Liver (tissue), 9 donors: ENCODE results near the gene C22orf31. TPM values are rescaled to one million over a fixed set of nuclear protein-coding genes. Genes with fewer than 3 reads are reported as not detected.

Experiments
- DNase-seq: peaks from one replicate; pipeline ENCODE4 v3.0.0-alpha.2; 2017; ENCODE audit warnings: low spot score
- H3K27ac ChIP-seq, 2 donors: one replicate each; pipeline ENCODE4 v1.7.0; 2013; ENCODE audit warnings: inconsistent platforms in 2 of 2, low read length in 2 of 2, control low read depth in 1 of 2, low read depth in 1 of 2, mild to moderate bottlenecking in 1 of 2
- H3K27me3 ChIP-seq, 4 donors: one replicate each; pipeline versions ENCODE4 v1.6.1 to v1.7.0; 2013; ENCODE audit warnings: low read length in 3 of 4, inconsistent platforms in 1 of 4, mild to moderate bottlenecking in 1 of 4, moderate library complexity in 1 of 4; ENCODE audit not compliant: control insufficient read depth in 4 of 4, insufficient read depth in 4 of 4
- H3K36me3 ChIP-seq, 4 donors: one replicate each; pipeline versions ENCODE4 v1.6.1 to v1.7.0; 2013; ENCODE audit warnings: low read length in 3 of 4, mild to moderate bottlenecking in 3 of 4, low read depth in 1 of 4, moderate library complexity in 1 of 4; ENCODE audit not compliant: control insufficient read depth in 4 of 4, insufficient read depth in 3 of 4
- H3K4me1 ChIP-seq, 4 donors: one replicate each; pipeline versions ENCODE4 v1.6.1 to v1.7.0; 2013; ENCODE audit warnings: low read length in 3 of 4, mild to moderate bottlenecking in 3 of 4, moderate library complexity in 1 of 4; ENCODE audit not compliant: control insufficient read depth in 4 of 4, insufficient read depth in 4 of 4
- H3K4me3 ChIP-seq, 3 donors: one replicate each; pipeline versions ENCODE4 v1.6.1 to v1.7.0; 2013; ENCODE audit warnings: low read length in 3 of 3, control low read depth in 1 of 3, low read depth in 1 of 3, mild to moderate bottlenecking in 1 of 3
- H3K9ac ChIP-seq, 2 donors: one replicate each; pipeline ENCODE4 v1.7.0; 2013; ENCODE audit warnings: low read length in 2 of 2, mild to moderate bottlenecking in 2 of 2, moderate library complexity in 2 of 2, control low read depth in 1 of 2, low read depth in 1 of 2
- H3K9me3 ChIP-seq, 4 donors: one replicate each; pipeline versions ENCODE4 v1.6.1 to v1.7.0; 2013; ENCODE audit warnings: low read length in 3 of 4; ENCODE audit not compliant: control insufficient read depth in 4 of 4
- ATF3 ChIP-seq: IDR thresholded peaks from 2 replicates; pipeline ENCODE4 v1.6.1; 2016; ENCODE audit warnings: antibody characterized with exemption
- EGR1 ChIP-seq, 2 donors: IDR thresholded peaks; 2 replicates each; pipeline ENCODE4 v1.6.1; 2016 to 2018; ENCODE audit warnings: antibody characterized with exemption in 2 of 2, low read depth in 2 of 2
- FOXA1 ChIP-seq: IDR thresholded peaks from 2 replicates; pipeline ENCODE4 v1.6.1; 2016; ENCODE audit warnings: antibody characterized with exemption
- FOXA2 ChIP-seq: IDR thresholded peaks from 2 replicates; pipeline ENCODE4 v1.6.1; 2016; ENCODE audit warnings: antibody characterized with exemption
- GABPA ChIP-seq, 2 donors: IDR thresholded peaks in 1 of 2; conservative IDR thresholded peaks in 1 of 2; 2 replicates each; pipeline ENCODE4 v1.6.1; 2016; ENCODE audit warnings: antibody characterized with exemption in 2 of 2, mild to moderate bottlenecking in 1 of 2, moderate library complexity in 1 of 2
- HNF4A ChIP-seq, 2 donors: conservative IDR thresholded peaks; 2 replicates each; pipeline ENCODE4 v1.6.1; 2016; ENCODE audit warnings: antibody characterized with exemption in 2 of 2, mild to moderate bottlenecking in 2 of 2
- HNF4G ChIP-seq: IDR thresholded peaks from 2 replicates; pipeline ENCODE4 v1.6.1; 2016; ENCODE audit warnings: antibody characterized with exemption
- JUND ChIP-seq, 2 donors: IDR thresholded peaks; 2 replicates each; pipeline ENCODE4 v1.6.1; 2016; ENCODE audit warnings: antibody characterized with exemption in 2 of 2
- MAX ChIP-seq: IDR thresholded peaks from 2 replicates; pipeline ENCODE4 v1.6.1; 2016; ENCODE audit warnings: antibody characterized with exemption
- NR2F2 ChIP-seq: IDR thresholded peaks from 2 replicates; pipeline ENCODE4 v1.6.1; 2016; ENCODE audit warnings: antibody characterized with exemption
- RAD21 ChIP-seq, 2 donors: IDR thresholded peaks; 2 replicates each; pipeline ENCODE4 v1.6.1; 2016; ENCODE audit warnings: antibody characterized with exemption in 2 of 2, mild to moderate bottlenecking in 2 of 2
- REST ChIP-seq: IDR thresholded peaks from 2 replicates; pipeline ENCODE4 v1.6.1; 2016; ENCODE audit warnings: antibody characterized with exemption, mild to moderate bottlenecking
- RXRA ChIP-seq, 2 donors: IDR thresholded peaks; 2 replicates each; pipeline ENCODE4 v1.6.1; 2017 to 2018; ENCODE audit warnings: antibody characterized with exemption in 2 of 2, mild to moderate bottlenecking in 1 of 2
- SP1 ChIP-seq: IDR thresholded peaks from 2 replicates; pipeline ENCODE4 v1.6.1; 2018; ENCODE audit warnings: antibody characterized with exemption, mild to moderate bottlenecking
- TAF1 ChIP-seq: conservative IDR thresholded peaks from 2 replicates; pipeline ENCODE4 v1.6.1; 2016; ENCODE audit warnings: antibody characterized with exemption, mild to moderate bottlenecking
- YY1 ChIP-seq: IDR thresholded peaks from 2 replicates; pipeline ENCODE4 v1.6.1; 2016; ENCODE audit warnings: antibody characterized with exemption, mild to moderate bottlenecking
- ZBTB33 ChIP-seq: IDR thresholded peaks from 2 replicates; pipeline ENCODE4 v1.6.1; 2016; ENCODE audit warnings: antibody characterized with exemption
- WGBS: extraction: QIAGEN DNeasy Blood & Tissue Kit; methylation state at CpG from one replicate; pipeline ENCODE4 v1.1.7; 2013; 5-methylcytosine and 5-hydroxymethylcytosine counted together
- polyA plus RNA-seq, 2 donors: library from polyadenylated mRNA; stranded (reverse) in 1 of 2; unstranded in 1 of 2; fragments of 200-250 nt in 1 of 2; fragments of >200 nt in 1 of 2; fragmentation: Nextera tagmentation in 1 of 2; extraction: Ambion mirVana in 1 of 2; gene quantifications; one replicate each; pipeline versions ENCODE4 v1.2.1 to v1.2.3, GENCODE V29; 2013 to 2015
- total RNA-seq, 2 donors: library from RNA; depleted of rRNA; stranded (reverse); fragments of >200 nt; gene quantifications; one replicate each; pipeline ENCODE4 v1.2.3, GENCODE V29; 2014
- TF ChIP-seq, protein P1 (sequence below): fragments of 150-350 bp; IDR thresholded peaks from 2 replicates; pipeline ENCODE4 v1.5.1; 2017; ENCODE audit warnings: improper control_type of control experiment, low read depth, low read length; ENCODE audit not compliant: missing input control
- donor health status: healthy.
- donor health status: healthy.
- donor health status: healthy.
- donor health status: healthy.
- donor health status: healthy.

C22orf31 gene
- total and polyA plus RNA-seq, 4 donors: 0.14 TPM; not detected in 3

DNA sequence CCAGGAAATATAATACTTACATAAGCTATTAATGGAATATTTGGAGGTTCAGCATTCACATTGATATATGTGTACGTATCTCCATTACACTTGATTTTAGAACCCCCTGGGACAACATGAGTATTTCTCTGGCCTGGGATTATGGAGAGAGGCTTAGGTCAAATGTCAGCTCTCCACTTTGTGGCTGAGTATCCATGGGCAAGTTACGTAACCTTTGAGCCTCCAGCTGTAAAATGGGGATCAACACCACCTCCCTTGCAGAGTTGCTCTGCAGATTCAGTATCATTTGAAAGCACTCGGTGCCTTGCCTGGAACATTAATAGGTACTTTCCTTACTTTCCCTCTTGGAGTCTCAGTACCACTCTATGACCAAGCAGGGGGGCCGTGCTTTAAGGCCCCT is 33.2 kb downstream of the C22orf31 start:
- no peak overlapping the region for H3K4me3 ChIP-seq
- no peaks in the 10 kb centered on the region for H3K9me3 ChIP-seq
- no peaks in the 10 kb centered on the region for H3K27me3 ChIP-seq
- no peak for DNase-seq
- H3K27ac ChIP-seq: peak overlapping the region; percentile 16 to 38
- no peak for TF ChIP-seq EGR1 (IDR thresholded peaks at IDR 0.05; ENCODE audit: low read depth in 2 of 2)
- TF ChIP-seq YY1: no peak
- TF ChIP-seq FOXA2: no peak
- TF ChIP-seq SP1: no peak
- TF ChIP-seq GABPA (IDR thresholded peaks at IDR 0.05 in 1 of 2, conservative IDR thresholded peaks at IDR 0.05 in 1 of 2): no peak
- no peak for TF ChIP-seq MAX
- TF ChIP-seq HNF4G: no peak
- no peak for TF ChIP-seq RXRA (IDR thresholded peaks at IDR 0.05)
- no peak for TF ChIP-seq ZBTB33
- TF ChIP-seq TAF1: no peak
- TF ChIP-seq NR2F2: no peak
- TF ChIP-seq, protein P1, sequence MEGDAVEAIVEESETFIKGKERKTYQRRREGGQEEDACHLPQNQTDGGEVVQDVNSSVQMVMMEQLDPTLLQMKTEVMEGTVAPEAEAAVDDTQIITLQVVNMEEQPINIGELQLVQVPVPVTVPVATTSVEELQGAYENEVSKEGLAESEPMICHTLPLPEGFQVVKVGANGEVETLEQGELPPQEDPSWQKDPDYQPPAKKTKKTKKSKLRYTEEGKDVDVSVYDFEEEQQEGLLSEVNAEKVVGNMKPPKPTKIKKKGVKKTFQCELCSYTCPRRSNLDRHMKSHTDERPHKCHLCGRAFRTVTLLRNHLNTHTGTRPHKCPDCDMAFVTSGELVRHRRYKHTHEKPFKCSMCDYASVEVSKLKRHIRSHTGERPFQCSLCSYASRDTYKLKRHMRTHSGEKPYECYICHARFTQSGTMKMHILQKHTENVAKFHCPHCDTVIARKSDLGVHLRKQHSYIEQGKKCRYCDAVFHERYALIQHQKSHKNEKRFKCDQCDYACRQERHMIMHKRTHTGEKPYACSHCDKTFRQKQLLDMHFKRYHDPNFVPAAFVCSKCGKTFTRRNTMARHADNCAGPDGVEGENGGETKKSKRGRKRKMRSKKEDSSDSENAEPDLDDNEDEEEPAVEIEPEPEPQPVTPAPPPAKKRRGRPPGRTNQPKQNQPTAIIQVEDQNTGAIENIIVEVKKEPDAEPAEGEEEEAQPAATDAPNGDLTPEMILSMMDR: no peak
- no peak for TF ChIP-seq ATF3
- no peak for TF ChIP-seq FOXA1
- no peak for TF ChIP-seq HNF4A (conservative IDR thresholded peaks at IDR 0.05)
- TF ChIP-seq JUND (IDR thresholded peaks at IDR 0.05): no peak
- no peak for TF ChIP-seq RAD21 (IDR thresholded peaks at IDR 0.05)
- TF ChIP-seq REST: no peak
- 86% methylated on average over 4 of the region's 4 CpGs for WGBS
- no peaks in the 10 kb centered on the region for H3K36me3 ChIP-seq
- no peak overlapping the region for H3K9ac ChIP-seq
- H3K4me1 ChIP-seq: peaks cover 18 to 50% (median 34%) of the 10 kb centered on the region in 4 donors
